ENCODE data around the gene TOMM20. TPM values are rescaled to one million over a fixed set of nuclear protein-coding genes. Genes with fewer than 3 reads are reported as not detected.

TOMM20 gene
- total and polyA plus RNA-seq, 4 experiments from 2014 or later: 64.4 to 108 (median 86.4) TPM

- no peak overlapping the region for H3K4me3 ChIP-seq (ENCODE audit: low read length in 2 of 2)
- no peaks in the 10 kb centered on the region for H3K27me3 Mint-ChIP-seq
- no peaks in the 10 kb centered on the region for H3K27me3 ChIP-seq (ENCODE audit: insufficient read depth, low read length)
- peaks cover 37 to 59% of the 10 kb centered on the region in 2 donors for H3K36me3 Mint-ChIP-seq
- H3K9me3 ChIP-seq (ENCODE audit: control insufficient read depth in 1 of 2, low read length in 2 of 2): no peaks in the 10 kb centered on the region
- H3K36me3 ChIP-seq (ENCODE audit: insufficient read depth, low read length): peaks cover 54% of the 10 kb centered on the region
- CTCF ChIA-PET (ENCODE audit: partially characterized antibody): no interaction called here
- POLR2A ChIA-PET (ENCODE audit: partially characterized antibody): interaction anchor here (1.4 kb wide), 1 partner anchor 30 kb away, joined by 3 read pairs; no protein-coding TSS in a partner anchor
- peaks cover 16 to 36% (median 26%) of the 10 kb centered on the region in 4 donors for H3K4me1 Mint-ChIP-seq
- peaks cover 23% of the 10 kb centered on the region for H3K4me1 ChIP-seq (ENCODE audit: insufficient read depth, low read length)
- peak overlapping the region in 1 of 8 donors; percentile 22 for H3K4me3 Mint-ChIP-seq
- no peak for DNase-seq
- H3K27ac Mint-ChIP-seq: peak overlapping the region in 1 of 7 donors; percentile 12
- intact Hi-C loops (cut with micrococcal nuclease): no loop called here
- no peak overlapping the region for H3K27ac ChIP-seq (ENCODE audit: low read depth, low read length)
- no peaks in the 10 kb centered on the region for H3K9me3 Mint-ChIP-seq
Observed at GRCh38 chr1:235152235-235152634, 23.6 kb upstream of the TOMM20 start.

- CTCF ChIA-PET (ENCODE audit: partially characterized antibody): no interaction called here
- Histone ChIP-seq H3K9me3 (ENCODE audit: control insufficient read depth in 1 of 2, low read length in 2 of 2) (no peaks in the 10 kb centered on the region), H3K36me3 (ENCODE audit: insufficient read depth, low read length) (peaks cover 49% of the 10 kb centered on the region), H3K4me3 (ENCODE audit: low read length in 2 of 2) (no peak overlapping the region), H3K27me3 (ENCODE audit: insufficient read depth, low read length) (no peaks in the 10 kb centered on the region), H3K4me1 (ENCODE audit: insufficient read depth, low read length) (peaks cover 11% of the 10 kb centered on the region), H3K27ac (ENCODE audit: low read depth, low read length) (no peak overlapping the region)
- Mint-ChIP-seq H3K4me1 (peaks cover 20 to 36% (median 27%) of the 10 kb centered on the region in 4 donors), H3K27ac (peak overlapping the region in 6 of 7 donors; percentile 3 to 84 (median 26)), H3K36me3 (peaks cover 37 to 66% of the 10 kb centered on the region in 2 donors), H3K4me3 (peak overlapping the region in 2 of 8 donors; percentile 15 to 17), H3K27me3 (no peaks in the 10 kb centered on the region), H3K9me3 (no peaks in the 10 kb centered on the region)
- no peak for DNase-seq
- POLR2A ChIA-PET (ENCODE audit: partially characterized antibody): interaction anchor here (1.1 kb wide), 1 partner anchor 10 kb away, joined by 3 read pairs; the partner anchor contains the start of gene RBM34
- intact Hi-C loops (cut with micrococcal nuclease): no loop called here
Observed at GRCh38 chr1:235151033-235151432, 22.4 kb upstream of the TOMM20 start.

DNA sequence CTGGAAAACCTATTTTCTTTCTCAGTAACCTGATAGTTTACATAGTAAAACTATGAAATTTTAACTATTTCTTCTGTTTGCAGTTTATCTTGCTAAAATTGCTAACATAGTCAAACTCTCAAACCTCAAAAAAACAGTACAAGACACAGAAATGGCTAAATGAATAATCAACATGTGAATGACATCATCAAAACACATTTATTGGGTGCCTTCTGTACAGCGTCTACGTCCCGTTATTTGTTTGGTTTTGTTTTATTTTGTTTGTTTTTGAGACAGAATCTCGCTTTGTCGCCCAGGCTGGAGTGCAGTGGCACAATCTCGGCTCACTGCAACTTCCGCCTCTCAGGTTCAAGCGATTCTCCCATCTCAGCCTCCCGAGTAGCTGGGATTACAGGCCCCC lies 21.2 kb upstream of the TOMM20 start:
- Mint-ChIP-seq H3K27ac (peak overlapping the region in 1 of 7 donors; percentile 4), H3K4me3 (no peak overlapping the region), H3K9me3 (no peaks in the 10 kb centered on the region), H3K4me1 (peaks cover 21 to 34% (median 27%) of the 10 kb centered on the region in 4 donors), H3K27me3 (no peaks in the 10 kb centered on the region), H3K36me3 (peaks cover 35 to 71% of the 10 kb centered on the region in 2 donors)
- Histone ChIP-seq H3K9me3 (ENCODE audit: control insufficient read depth in 1 of 2, low read length in 2 of 2) (no peaks in the 10 kb centered on the region), H3K27me3 (ENCODE audit: insufficient read depth, low read length) (no peaks in the 10 kb centered on the region), H3K36me3 (ENCODE audit: insufficient read depth, low read length) (peaks cover 50% of the 10 kb centered on the region), H3K4me1 (ENCODE audit: insufficient read depth, low read length) (peaks cover 11% of the 10 kb centered on the region), H3K27ac (ENCODE audit: low read depth, low read length) (no peak overlapping the region), H3K4me3 (ENCODE audit: low read length in 2 of 2) (no peak overlapping the region)
- POLR2A ChIA-PET (ENCODE audit: partially characterized antibody): no interaction called here
- intact Hi-C loops (cut with micrococcal nuclease): no loop called here
- CTCF ChIA-PET (ENCODE audit: partially characterized antibody): no interaction called here
- DNase-seq: no peak

DNA sequence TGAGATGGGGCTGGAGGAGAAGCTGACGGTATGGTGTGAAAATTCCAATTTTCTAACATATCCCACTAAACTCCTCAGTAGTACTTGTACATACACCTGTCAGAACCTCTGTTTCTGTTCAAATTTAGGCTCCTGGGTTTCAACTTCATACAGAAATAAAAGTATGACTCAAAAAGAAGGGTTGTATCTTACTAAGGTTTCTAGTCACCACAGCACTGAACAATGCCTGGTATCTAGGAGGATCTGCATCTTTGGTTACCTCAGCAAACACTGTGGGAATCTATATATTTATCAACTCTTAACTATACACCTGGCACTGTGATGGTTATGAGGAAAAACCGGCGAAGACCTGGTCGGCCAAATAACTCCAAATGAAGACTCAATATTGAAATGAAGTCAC lies 18.6 kb upstream of the TOMM20 start:
- intact Hi-C loops (cut with micrococcal nuclease): no loop called here

DNA sequence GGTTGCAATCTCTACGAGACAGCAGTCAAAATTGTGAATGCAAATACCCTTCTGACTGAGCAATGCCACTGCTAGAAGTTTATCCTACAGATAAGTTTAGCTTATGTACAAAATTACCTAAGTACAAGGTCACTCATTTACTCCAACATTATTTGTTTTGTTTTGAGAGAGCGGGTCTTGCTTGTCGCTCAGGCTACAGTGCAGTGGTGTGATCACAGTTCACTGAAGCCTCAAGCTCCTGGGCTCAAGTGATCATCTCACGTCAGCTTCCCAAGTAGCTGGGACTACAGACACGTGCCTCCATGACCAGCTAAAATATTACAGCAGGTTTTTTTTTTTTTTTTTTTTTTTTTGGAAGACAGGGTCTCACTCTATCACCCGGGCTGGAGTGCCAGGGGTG lies 17.0 kb upstream of the TOMM20 start:
- Histone ChIP-seq H3K27me3 (ENCODE audit: insufficient read depth, low read length) (no peaks in the 10 kb centered on the region), H3K4me3 (ENCODE audit: low read length in 2 of 2) (no peak overlapping the region), H3K27ac (ENCODE audit: low read depth, low read length) (no peak overlapping the region), H3K36me3 (ENCODE audit: insufficient read depth, low read length) (peaks cover 54% of the 10 kb centered on the region), H3K4me1 (ENCODE audit: insufficient read depth, low read length) (peaks cover 1% of the 10 kb centered on the region), H3K9me3 (ENCODE audit: control insufficient read depth in 1 of 2, low read length in 2 of 2) (no peaks in the 10 kb centered on the region)
- intact Hi-C loops (cut with micrococcal nuclease): no loop called here
- no peak overlapping the region for H3K4me3 Mint-ChIP-seq
- ChIA-PET POLR2A (ENCODE audit: partially characterized antibody) (interaction anchor here (0.7 kb wide), 1 partner anchor 18 kb away, joined by 4 read pairs; no protein-coding TSS in a partner anchor), CTCF (ENCODE audit: partially characterized antibody) (interaction anchor here (0.9 to 1.8 kb wide), 2 partner anchors 10 to 13 kb away, joined by 3 to 4 read pairs; no protein-coding TSS in a partner anchor)
- no peaks in the 10 kb centered on the region for H3K27me3 Mint-ChIP-seq
- H3K9me3 Mint-ChIP-seq: no peaks in the 10 kb centered on the region
- H3K27ac Mint-ChIP-seq: peak overlapping the region in 2 of 7 donors; percentile 8 to 61
- peaks cover 29 to 71% of the 10 kb centered on the region in 2 donors for H3K36me3 Mint-ChIP-seq
- DNase-seq: no peak
- H3K4me1 Mint-ChIP-seq: peaks cover 9 to 15% (median 11%) of the 10 kb centered on the region in 4 donors

More for the DNA sequence above, 18.6 kb upstream of the TOMM20 start:
- Histone ChIP-seq H3K9me3 (ENCODE audit: control insufficient read depth in 1 of 2, low read length in 2 of 2) (no peaks in the 10 kb centered on the region), H3K4me1 (ENCODE audit: insufficient read depth, low read length) (peaks cover 11% of the 10 kb centered on the region), H3K36me3 (ENCODE audit: insufficient read depth, low read length) (peaks cover 60% of the 10 kb centered on the region), H3K27ac (ENCODE audit: low read depth, low read length) (no peak overlapping the region), H3K4me3 (ENCODE audit: low read length in 2 of 2) (no peak overlapping the region), H3K27me3 (ENCODE audit: insufficient read depth, low read length) (no peaks in the 10 kb centered on the region)
- Mint-ChIP-seq H3K9me3 (no peaks in the 10 kb centered on the region), H3K4me3 (no peak overlapping the region), H3K27me3 (no peaks in the 10 kb centered on the region), H3K36me3 (peaks cover 29 to 70% of the 10 kb centered on the region in 2 donors), H3K27ac (peak overlapping the region in 1 of 7 donors; percentile 68), H3K4me1 (peaks cover 17 to 24% (median 21%) of the 10 kb centered on the region in 4 donors)
- no peak for DNase-seq
- CTCF ChIA-PET (ENCODE audit: partially characterized antibody): interaction anchor here (1.5 kb wide), 1 partner anchor 13 kb away, joined by 4 read pairs; the partner anchor contains the start of gene RBM34
- POLR2A ChIA-PET (ENCODE audit: partially characterized antibody): interaction anchor here (1.3 to 2.1 kb wide), 3 partner anchors 9 to 14 kb away, joined by 3 to 6 read pairs (median 3); partner anchors contain the start of gene RBM34

GRCh38 chr1:235142991-235143390 lies 14.4 kb upstream of the TOMM20 start:
- no peaks in the 10 kb centered on the region for H3K27me3 ChIP-seq (ENCODE audit: insufficient read depth, low read length)
- no peak overlapping the region for H3K27ac ChIP-seq (ENCODE audit: low read depth, low read length)
- no peaks in the 10 kb centered on the region for H3K4me1 ChIP-seq (ENCODE audit: insufficient read depth, low read length)
- Mint-ChIP-seq H3K27me3 (no peaks in the 10 kb centered on the region), H3K36me3 (peaks cover 31 to 74% of the 10 kb centered on the region in 2 donors), H3K4me3 (no peak overlapping the region), H3K9me3 (no peaks in the 10 kb centered on the region), H3K4me1 (peaks cover 6 to 15% (median 11%) of the 10 kb centered on the region in 4 donors), H3K27ac (no peak overlapping the region)
- POLR2A ChIA-PET (ENCODE audit: partially characterized antibody): no interaction called here
- no peak for DNase-seq
- intact Hi-C loops (cut with micrococcal nuclease): no loop called here
- H3K4me3 ChIP-seq (ENCODE audit: low read length in 2 of 2): no peak overlapping the region
- CTCF ChIA-PET (ENCODE audit: partially characterized antibody): no interaction called here
- peaks cover 55% of the 10 kb centered on the region for H3K36me3 ChIP-seq (ENCODE audit: insufficient read depth, low read length)
- no peaks in the 10 kb centered on the region for H3K9me3 ChIP-seq (ENCODE audit: control insufficient read depth in 1 of 2, low read length in 2 of 2)

GRCh38 chr1:235139315-235139714 lies 10.7 kb upstream of the TOMM20 start:
- H3K36me3 ChIP-seq (ENCODE audit: insufficient read depth, low read length): peaks cover 63% of the 10 kb centered on the region
- H3K27ac ChIP-seq (ENCODE audit: low read depth, low read length): no peak overlapping the region
- Mint-ChIP-seq H3K4me3 (no peak overlapping the region), H3K4me1 (peaks cover 3 to 13% (median 9%) of the 10 kb centered on the region in 4 donors), H3K9me3 (peaks cover 0 to 2% (median 0%) of the 10 kb centered on the region in 8 donors), H3K27ac (peak overlapping the region in 3 of 7 donors; percentile 11 to 83 (median 74)), H3K36me3 (peaks cover 59 to 85% of the 10 kb centered on the region in 2 donors), H3K27me3 (no peaks in the 10 kb centered on the region)
- POLR2A ChIA-PET (ENCODE audit: partially characterized antibody): interaction anchor here (0.9 to 1.1 kb wide), 3 partner anchors 12 to 44 kb away, joined by 3 to 4 read pairs (median 3); partner anchors contain the start of gene RBM34
- no peaks in the 10 kb centered on the region for H3K4me1 ChIP-seq (ENCODE audit: insufficient read depth, low read length)
- no peak overlapping the region for H3K4me3 ChIP-seq (ENCODE audit: low read length in 2 of 2)
- no peak for DNase-seq
- H3K9me3 ChIP-seq (ENCODE audit: control insufficient read depth in 1 of 2, low read length in 2 of 2): no peaks in the 10 kb centered on the region
- intact Hi-C loops (cut with micrococcal nuclease): no loop called here
- CTCF ChIA-PET (ENCODE audit: partially characterized antibody): interaction anchor here (0.6 kb wide), 1 partner anchor 912 kb away, joined by 3 read pairs; no protein-coding TSS in a partner anchor
- no peaks in the 10 kb centered on the region for H3K27me3 ChIP-seq (ENCODE audit: insufficient read depth, low read length)

All from CD4-positive, alpha-beta memory T cell (primary cell).